ENCODE measurements around the gene FHOD3. TPM values are rescaled to one million over a fixed set of nuclear protein-coding genes. Genes with fewer than 3 reads are reported as not detected.

FHOD3 gene
- total RNA-seq, 1 donor = not detected

DNA sequence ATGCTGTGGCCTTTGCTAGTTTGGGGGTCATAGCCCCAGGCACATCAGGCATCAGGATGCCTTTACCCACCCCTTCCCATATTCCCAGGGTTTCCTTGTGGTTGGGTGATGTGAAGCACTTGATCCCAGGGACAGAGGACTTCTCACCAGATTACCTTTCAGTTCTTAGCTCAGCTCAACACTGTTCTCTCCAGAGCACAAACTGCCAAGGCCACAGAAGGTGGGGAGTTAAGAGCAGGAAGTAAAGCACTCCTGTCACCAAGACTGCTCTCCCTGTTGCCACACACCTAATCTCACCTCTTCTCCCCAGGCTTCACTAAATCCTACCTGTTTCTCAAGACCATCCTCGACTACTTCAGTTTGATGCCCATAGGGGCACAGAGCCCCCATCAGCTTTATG, 25.9 kb downstream of the FHOD3 start:
- no peaks in the 10 kb centered on the region for H3K4me1 ChIP-seq (ENCODE audit: insufficient read depth, low read length)
- H3K4me3 ChIP-seq (ENCODE audit: low read length) = no peak overlapping the region
- H3K9me3 ChIP-seq (ENCODE audit: low read depth, low read length) = no peaks in the 10 kb centered on the region
- no peaks in the 10 kb centered on the region for H3K27me3 ChIP-seq (ENCODE audit: insufficient read depth, low read length)

DNA sequence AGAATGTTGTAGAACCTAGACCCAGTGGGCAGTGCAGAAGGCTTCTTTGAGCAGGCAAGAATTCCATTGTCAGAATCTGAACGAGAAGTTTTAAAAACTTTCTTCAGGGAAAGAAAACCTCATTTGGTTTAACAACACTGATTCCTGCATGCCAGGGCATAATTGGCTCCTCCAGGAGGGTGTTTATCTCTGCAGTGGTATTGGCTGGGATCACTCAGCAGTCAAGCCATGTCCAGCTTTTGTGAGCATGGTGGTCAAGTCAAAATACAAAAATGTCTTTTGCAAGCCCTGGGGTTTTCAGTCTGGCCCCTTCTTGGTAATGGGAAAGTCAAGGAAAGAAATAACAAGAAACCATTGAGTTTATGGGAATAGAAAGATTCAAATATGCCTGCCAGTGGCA, 28.3 kb downstream of the FHOD3 start:
- H3K27me3 ChIP-seq (ENCODE audit: insufficient read depth, low read length) = no peaks in the 10 kb centered on the region
- no peaks in the 10 kb centered on the region for H3K4me1 ChIP-seq (ENCODE audit: insufficient read depth, low read length)

DNA sequence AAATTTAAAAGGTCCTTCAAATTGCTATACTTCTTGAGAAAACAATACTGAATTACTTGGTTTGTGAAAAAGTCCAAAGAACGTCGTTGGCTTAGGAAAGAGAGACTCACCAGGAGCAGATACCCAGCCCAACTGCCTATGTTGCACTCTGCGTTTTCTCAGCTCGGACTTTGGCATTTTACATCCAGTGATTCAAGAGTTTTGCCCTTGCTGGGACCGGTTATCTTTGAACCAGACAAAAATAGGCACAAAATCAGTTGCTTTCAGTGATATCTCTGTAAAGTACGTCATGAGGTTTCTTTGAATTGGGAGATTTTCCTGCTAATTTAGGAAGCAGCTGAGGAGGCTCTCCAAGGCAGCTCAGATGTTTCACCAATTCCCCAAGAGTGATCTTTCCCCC, 29.3 kb downstream of the FHOD3 start:
- Histone ChIP-seq H3K4me1 (ENCODE audit: insufficient read depth, low read length) (no peaks in the 10 kb centered on the region), H3K9me3 (ENCODE audit: low read depth, low read length) (no peaks in the 10 kb centered on the region), H3K4me3 (ENCODE audit: low read length) (no peak overlapping the region), H3K27me3 (ENCODE audit: insufficient read depth, low read length) (no peaks in the 10 kb centered on the region)

More for the DNA sequence above, 28.3 kb downstream of the FHOD3 start:
- H3K4me3 ChIP-seq (ENCODE audit: low read length) = no peak overlapping the region
- no peaks in the 10 kb centered on the region for H3K9me3 ChIP-seq (ENCODE audit: low read depth, low read length)

DNA sequence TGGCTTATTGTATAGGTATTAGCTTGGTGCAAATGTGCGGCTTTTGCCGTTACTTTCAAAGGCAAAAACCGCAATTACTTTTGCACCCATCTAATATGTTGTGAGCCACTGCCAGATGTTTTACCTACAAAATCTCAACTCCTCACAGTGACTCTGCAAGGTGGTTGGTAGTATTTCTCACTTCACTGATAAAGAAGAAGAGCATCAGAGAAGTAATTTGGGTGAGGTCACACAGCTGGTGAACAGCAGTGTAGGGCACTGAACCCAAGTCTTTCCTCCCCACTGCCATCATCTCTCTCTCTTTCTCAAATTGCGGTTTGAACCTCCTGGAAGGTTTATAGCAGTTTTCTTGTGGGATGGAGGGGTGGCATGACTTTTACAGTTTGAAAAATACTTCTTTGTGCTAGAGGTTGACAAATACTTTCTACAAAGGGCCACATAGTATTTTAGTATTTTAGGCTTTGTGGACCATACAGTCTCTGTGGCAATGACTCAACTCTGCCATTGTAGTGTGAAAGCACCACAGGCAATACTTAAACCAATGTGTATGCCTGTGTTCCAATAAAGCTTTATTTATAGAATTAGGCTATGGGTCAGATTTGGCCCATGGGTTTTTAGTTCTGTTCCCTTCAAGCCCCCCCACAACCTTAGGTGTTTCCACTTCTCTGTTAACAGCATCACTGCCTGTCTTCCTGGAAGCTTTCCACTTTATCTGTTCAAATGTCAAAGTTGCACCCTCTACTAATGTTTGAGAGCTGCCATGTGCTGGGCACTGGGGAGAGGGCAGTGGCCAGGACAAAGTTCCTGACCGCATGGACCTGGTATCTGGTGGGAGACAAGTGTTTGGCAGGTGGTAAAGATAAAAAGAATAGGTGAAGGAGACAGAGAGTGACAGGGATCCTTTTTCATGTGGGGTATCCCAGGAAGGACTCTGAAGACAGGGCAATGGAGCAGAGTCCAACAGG, 30.1 kb downstream of the FHOD3 start:
- H3K4me3 ChIP-seq (ENCODE audit: low read length) = no peak overlapping the region
- no peaks in the 10 kb centered on the region for H3K9me3 ChIP-seq (ENCODE audit: low read depth, low read length)
- no peaks in the 10 kb centered on the region for H3K4me1 ChIP-seq (ENCODE audit: insufficient read depth, low read length)
- H3K27me3 ChIP-seq (ENCODE audit: insufficient read depth, low read length) = no peaks in the 10 kb centered on the region

DNA sequence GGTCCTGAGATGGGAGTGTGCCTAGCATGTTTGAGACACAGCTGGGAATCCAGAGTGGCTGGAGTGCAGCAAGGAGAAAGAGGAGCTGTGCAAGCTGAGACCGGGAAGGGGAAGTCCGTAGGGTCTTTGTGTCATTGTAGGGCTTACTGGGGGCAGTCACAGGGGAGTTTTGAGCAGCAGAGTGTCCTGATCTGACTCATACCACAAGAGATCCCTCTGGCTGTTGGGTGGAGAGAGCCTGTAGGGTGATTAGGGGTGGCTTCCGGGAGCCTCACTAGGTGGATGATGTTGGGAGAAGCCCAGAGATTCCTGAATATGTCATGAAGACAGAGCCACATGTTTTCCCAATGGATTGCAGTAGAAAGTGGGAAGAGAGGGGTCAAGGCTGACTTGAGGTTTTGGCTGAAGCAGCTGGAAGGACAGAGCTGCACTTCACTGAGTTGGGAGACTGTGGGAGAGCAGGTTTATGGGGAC, 30.9 kb downstream of the FHOD3 start:
- no peaks in the 10 kb centered on the region for H3K27me3 ChIP-seq (ENCODE audit: insufficient read depth, low read length)
- H3K4me1 ChIP-seq (ENCODE audit: insufficient read depth, low read length) = no peaks in the 10 kb centered on the region

DNA sequence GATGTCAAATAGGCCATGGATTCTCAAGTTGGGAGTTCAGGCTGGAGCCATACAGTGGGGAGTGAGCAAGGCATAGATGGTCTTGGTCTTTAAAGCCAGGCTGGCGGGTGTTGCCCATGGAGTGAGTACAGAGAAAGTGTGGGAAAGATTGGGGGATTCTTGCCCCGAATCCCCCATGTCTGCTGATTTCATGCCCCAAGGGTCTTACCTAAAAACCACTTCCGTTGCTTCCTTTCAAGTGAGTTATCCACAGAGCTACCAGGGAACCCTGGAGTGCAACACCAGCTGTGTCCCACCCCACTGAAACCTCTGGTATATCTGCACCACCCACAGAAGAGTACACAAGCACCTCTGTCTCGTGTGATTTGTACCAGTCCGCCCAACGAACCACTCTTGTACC, 31.4 kb downstream of the FHOD3 start:
- no peaks in the 10 kb centered on the region for H3K4me1 ChIP-seq (ENCODE audit: insufficient read depth, low read length)
- H3K27me3 ChIP-seq (ENCODE audit: insufficient read depth, low read length) = no peaks in the 10 kb centered on the region
- no peak overlapping the region for H3K4me3 ChIP-seq (ENCODE audit: low read length)
- no peaks in the 10 kb centered on the region for H3K9me3 ChIP-seq (ENCODE audit: low read depth, low read length)

More for the DNA sequence above, 30.9 kb downstream of the FHOD3 start:
- Histone ChIP-seq H3K4me3 (ENCODE audit: low read length) (no peak overlapping the region), H3K9me3 (ENCODE audit: low read depth, low read length) (no peaks in the 10 kb centered on the region)

DNA sequence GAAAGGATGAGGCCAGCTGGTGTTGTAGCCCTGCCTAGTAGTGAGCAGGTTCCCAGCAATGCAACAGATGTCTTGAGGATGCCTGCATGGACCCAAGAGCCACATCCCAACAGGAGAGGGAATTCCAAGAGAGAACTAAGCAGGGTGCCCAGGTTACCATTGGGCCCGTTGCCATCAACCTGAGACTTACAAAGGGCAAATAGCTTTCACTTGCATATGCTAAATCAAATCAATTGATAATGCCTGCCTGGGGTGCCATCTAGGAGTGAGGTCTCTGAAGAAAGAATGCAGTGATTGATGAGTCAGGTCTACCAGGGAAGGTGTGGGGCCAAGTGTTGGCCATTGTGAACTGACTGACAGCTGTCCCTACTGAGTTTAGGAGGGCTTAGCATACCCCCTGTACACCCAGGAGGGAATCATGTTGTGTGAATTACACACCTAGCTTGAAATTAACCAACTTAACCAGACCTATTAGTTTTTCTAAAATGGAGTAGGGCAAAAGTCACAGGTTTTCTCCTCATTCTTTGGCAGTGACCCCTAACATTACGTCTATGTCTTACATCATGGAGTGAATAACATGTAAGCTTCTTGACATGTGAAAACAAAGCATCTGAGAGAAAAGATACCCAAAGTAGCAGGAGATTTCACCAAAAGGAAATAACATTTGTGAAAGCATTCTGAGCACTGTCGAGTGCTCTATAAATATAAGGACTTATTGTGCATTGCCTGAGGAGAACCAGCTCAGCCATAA, 32.3 kb downstream of the FHOD3 start:
- Histone ChIP-seq H3K27me3 (ENCODE audit: insufficient read depth, low read length) (no peaks in the 10 kb centered on the region), H3K4me1 (ENCODE audit: insufficient read depth, low read length) (no peaks in the 10 kb centered on the region), H3K4me3 (ENCODE audit: low read length) (no peak overlapping the region), H3K9me3 (ENCODE audit: low read depth, low read length) (no peaks in the 10 kb centered on the region)

DNA sequence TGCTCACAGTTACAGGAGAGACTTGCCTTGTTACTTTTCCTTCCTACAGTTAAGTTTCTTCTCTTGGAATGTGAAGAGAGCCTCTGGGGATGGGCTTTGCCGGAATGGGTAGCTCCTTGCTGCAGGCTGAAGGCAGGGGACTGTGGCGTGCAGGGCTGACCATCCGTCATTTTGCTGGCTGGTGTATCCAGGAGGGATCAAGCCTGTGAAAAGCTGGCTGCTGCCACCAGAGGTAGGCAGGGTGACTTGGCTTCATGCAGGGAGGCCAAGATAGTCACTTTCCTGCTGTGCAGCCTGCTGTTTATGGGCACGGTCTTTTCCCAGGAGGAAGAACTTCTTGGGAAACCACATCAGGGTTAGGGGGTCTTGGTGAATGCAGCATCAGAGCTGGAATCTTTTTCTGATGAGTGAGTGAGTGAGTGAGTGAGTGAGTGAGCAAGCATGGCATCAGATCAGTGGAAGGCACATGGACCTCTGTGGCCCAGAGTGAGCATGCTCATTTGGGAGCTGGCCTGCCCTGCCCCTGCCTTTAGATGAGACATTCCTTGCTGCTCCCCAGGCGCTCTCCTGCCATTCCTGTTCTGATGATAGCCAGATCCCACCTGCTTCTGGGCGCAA, 33.0 kb downstream of the FHOD3 start:
- Histone ChIP-seq H3K9me3 (ENCODE audit: low read depth, low read length) (no peaks in the 10 kb centered on the region), H3K4me3 (ENCODE audit: low read length) (no peak overlapping the region)

DNA sequence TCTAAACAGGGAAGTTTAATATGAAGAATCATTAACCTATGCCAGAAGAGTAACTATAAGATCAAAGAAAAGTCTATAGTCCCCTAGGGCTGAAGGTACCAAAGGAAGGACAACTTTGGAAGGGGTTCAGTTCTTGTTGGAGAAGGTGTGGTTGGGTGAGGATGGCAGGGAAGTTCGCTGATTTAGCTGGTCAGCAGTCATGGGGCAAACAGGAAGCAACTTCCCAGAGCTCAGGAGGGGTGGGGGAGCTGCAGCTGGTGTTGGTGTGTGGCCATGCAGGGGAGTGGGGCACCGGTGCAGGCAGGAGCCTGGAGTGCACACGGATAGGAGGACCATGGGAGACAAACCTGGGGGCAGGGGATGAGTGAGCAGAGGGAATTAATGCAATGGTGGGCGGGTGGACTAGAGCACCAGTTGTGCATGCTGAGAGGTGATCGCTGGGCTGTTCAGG, 34.0 kb downstream of the FHOD3 start:
- Histone ChIP-seq H3K9me3 (ENCODE audit: low read depth, low read length) (no peaks in the 10 kb centered on the region), H3K27me3 (ENCODE audit: insufficient read depth, low read length) (no peaks in the 10 kb centered on the region), H3K4me3 (ENCODE audit: low read length) (no peak overlapping the region), H3K4me1 (ENCODE audit: insufficient read depth, low read length) (no peaks in the 10 kb centered on the region)

More for the DNA sequence above, 33.0 kb downstream of the FHOD3 start:
- Histone ChIP-seq H3K4me1 (ENCODE audit: insufficient read depth, low read length) (no peaks in the 10 kb centered on the region), H3K27me3 (ENCODE audit: insufficient read depth, low read length) (no peaks in the 10 kb centered on the region)

DNA sequence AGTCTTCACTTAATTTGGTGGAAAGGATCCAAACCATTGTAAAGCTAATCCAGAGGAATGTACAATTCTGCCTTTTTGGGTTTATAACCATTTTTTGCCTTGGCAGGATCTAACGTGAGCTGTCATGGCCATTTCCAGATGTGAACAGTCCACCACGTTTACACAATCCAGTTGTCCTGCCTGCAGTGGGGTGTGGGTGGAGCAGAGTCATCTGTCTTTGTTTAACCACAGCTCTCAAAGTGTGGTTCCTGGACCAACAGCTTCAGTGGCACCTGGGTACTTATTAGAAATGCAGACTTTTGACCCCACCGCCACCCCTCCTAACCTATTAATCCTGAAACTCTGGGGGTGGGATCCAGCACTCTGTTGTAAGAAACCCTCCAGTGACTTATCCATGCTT, 35.9 kb downstream of the FHOD3 start:
- no peak overlapping the region for H3K4me3 ChIP-seq (ENCODE audit: low read length)
- H3K27me3 ChIP-seq (ENCODE audit: insufficient read depth, low read length) = no peaks in the 10 kb centered on the region
- no peaks in the 10 kb centered on the region for H3K9me3 ChIP-seq (ENCODE audit: low read depth, low read length)
- H3K4me1 ChIP-seq (ENCODE audit: insufficient read depth, low read length) = no peaks in the 10 kb centered on the region

DNA sequence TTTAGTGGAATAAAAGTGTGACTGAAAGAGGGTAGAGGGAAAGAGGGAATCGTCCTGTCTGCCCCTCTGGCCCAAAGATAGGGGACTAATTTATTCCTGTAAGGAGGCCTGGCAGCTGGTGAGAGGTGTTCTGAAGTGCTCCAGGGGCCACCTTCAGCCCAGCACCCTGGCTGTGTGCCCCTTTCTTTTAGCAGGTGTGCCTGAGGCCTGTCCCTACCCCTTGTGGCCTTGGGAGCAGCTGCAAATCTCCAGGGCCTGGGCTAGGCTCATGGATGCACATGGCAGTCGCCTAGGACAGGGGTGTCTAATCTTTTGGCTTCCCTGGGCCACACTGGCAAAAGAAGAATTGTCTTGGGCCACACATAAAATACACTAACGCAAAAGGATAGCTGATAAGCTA, 37.3 kb downstream of the FHOD3 start:
- Histone ChIP-seq H3K9me3 (ENCODE audit: low read depth, low read length) (no peaks in the 10 kb centered on the region), H3K4me1 (ENCODE audit: insufficient read depth, low read length) (no peaks in the 10 kb centered on the region), H3K4me3 (ENCODE audit: low read length) (no peak overlapping the region), H3K27me3 (ENCODE audit: insufficient read depth, low read length) (no peaks in the 10 kb centered on the region)

DNA sequence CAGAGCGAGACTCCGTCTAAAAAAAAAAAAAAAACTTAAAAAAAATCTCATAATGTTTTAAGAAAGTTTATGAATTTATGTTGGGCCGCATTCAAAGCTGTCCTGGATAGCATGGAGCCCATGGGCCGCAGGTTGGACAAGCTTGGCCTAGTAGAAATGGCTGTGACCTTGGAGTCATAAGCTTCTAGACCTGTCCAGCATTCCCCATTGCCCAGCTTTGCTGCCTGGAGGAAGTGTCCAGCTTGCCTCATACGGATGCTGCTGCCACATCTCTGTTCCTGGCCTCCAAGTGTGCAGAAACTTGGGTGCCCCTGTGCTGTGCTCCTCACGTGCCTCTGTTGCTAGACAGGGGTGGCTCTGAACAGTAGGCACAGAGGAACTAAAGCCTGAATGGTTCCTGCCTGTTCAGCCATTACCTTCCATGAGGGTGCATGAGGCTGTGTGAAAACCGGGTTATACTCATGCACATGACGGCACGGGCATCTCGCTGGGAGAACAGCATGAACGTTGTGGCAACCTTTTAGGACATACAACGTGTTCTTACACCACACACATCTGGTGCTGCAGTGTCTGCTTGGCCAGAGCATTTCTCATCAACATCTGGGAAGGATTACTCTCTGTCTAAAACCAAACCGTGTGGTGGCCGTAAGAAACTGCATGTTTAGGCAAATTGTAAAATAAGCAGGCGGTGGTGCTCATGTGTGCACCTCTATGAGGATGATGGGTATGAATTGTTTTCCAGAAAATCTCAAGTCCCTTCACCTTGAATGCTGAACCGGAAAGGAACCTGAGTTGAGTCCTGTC, 38.2 kb downstream of the FHOD3 start:
- no peaks in the 10 kb centered on the region for H3K9me3 ChIP-seq (ENCODE audit: low read depth, low read length)
- no peaks in the 10 kb centered on the region for H3K27me3 ChIP-seq (ENCODE audit: insufficient read depth, low read length)
- no peaks in the 10 kb centered on the region for H3K4me1 ChIP-seq (ENCODE audit: insufficient read depth, low read length)
- H3K4me3 ChIP-seq (ENCODE audit: low read length) = no peak overlapping the region

DNA sequence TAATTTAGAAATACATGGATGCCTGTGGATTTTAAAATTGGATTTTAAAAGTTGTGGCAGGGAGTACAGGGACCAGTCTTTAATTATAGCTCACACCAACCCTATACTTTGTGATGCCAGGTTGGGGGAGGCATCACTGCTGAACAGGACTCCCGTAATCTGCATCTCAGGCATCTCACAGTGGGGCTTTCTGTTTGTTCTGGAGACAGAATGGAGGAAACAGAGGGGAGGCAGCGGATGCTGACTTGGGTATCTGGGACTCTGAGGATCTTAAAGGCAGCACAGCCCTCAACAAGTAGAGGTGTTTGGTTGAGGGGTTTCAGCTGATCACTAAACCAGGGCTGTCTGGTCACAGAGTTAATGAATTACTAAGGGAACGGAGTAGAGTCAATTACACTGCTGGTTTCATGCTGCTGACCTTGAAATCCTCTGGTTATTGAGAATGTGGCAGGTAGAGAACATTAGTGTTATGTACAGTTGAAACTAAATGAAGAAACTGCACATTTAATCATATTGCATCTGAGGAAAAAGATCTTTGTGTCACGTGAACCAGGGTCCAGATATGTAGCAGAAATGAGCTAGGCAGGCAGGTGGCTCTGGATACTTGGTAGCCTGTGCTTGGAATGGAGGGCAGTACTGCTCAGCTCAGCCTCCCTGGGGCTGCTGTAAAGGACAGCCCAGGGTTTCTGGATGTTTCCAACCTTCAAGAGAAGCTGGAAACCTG, 40.3 kb downstream of the FHOD3 start:
- Histone ChIP-seq H3K9me3 (ENCODE audit: low read depth, low read length) (no peaks in the 10 kb centered on the region), H3K4me1 (ENCODE audit: insufficient read depth, low read length) (no peaks in the 10 kb centered on the region), H3K27me3 (ENCODE audit: insufficient read depth, low read length) (no peaks in the 10 kb centered on the region), H3K4me3 (ENCODE audit: low read length) (no peak overlapping the region)

DNA sequence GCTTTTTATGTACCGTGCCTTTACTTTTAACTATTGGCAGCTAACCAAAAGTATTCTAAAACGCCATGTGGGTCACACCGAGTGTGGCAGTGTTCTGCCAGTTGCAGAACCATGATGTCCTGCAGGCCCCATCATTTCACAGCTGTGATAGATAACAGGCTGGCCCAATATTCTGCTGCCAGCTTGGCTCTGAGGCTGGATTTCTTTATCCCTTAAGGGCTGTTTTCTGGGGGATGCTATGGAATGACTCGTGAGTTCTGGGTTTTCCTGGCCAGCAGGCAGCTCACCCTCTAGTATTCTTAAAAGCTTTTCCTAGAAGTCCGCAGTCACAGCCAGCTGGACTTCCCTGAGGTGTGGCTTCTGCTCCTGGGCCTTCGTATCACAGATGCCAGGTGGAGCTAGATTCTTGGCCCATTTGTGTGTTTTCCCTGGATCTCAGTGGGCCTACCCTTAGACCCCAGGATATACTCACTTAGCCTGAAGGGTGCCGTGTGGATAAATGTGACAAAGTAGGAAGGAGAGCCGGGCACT, 41.0 kb downstream of the FHOD3 start:
- no peaks in the 10 kb centered on the region for H3K4me1 ChIP-seq (ENCODE audit: insufficient read depth, low read length)
- H3K4me3 ChIP-seq (ENCODE audit: low read length) = no peak overlapping the region
- no peaks in the 10 kb centered on the region for H3K9me3 ChIP-seq (ENCODE audit: low read depth, low read length)
- H3K27me3 ChIP-seq (ENCODE audit: insufficient read depth, low read length) = no peaks in the 10 kb centered on the region

Data from mononuclear cell (primary cell).